ENCODE measurements around the gene BEX3. TPM values are rescaled to one million over a fixed set of nuclear protein-coding genes. Genes with fewer than 3 reads are reported as not detected.
"Not testable (repeated sequence)": the region's sequence is repeated elsewhere in the genome, so short reads cannot be mapped to it uniquely, and the experiment has no call there.

The BEX3 gene
- total and polyA plus RNA-seq, 7 donors, result 6.2 to 24.4 (median 8.8) TPM

- 65 to 85% (median 79%) methylated on average over 2 of the region's 2 CpGs for WGBS, 3 donors
Measured at GRCh38 chrX:103384672-103385071, 8.3 kb downstream of the BEX3 start.

GRCh38 chrX:103385283-103385830 lies 9.0 kb downstream of the BEX3 start:
- intact Hi-C loops (cut with DNase I); H3K27ac ChIP-seq; H3K4me3 ChIP-seq; H3K4me1 ChIP-seq; ATAC-seq; DNase-seq; H3K36me3 ChIP-seq (ENCODE audit: insufficient read depth in 1 of 2, low read depth in 1 of 2); H3K9me3 ChIP-seq: not testable (repeated sequence)
- 83 to 90% (median 90%) methylated on average over 5 of the region's 5 CpGs for WGBS, 3 donors
- H3K27me3 ChIP-seq (ENCODE audit: insufficient read depth in 3 of 3, low read length in 2 of 3), result peaks cover 0 to 11% (median 0%) of the 10 kb centered on the region in 3 donors

More at GRCh38 chrX:103384672-103385071, 8.3 kb downstream of the BEX3 start:
- no peak for ATAC-seq
- H3K9me3 ChIP-seq, result no peaks in the 10 kb centered on the region
- TF ChIP-seq CTCF (IDR thresholded peaks at IDR 0.05), result no peak
- no peaks in the 10 kb centered on the region for H3K4me1 ChIP-seq
- no peak overlapping the region for H3K4me3 ChIP-seq
- H3K27ac ChIP-seq, result no peak overlapping the region
- no peaks in the 10 kb centered on the region for H3K36me3 ChIP-seq (ENCODE audit: insufficient read depth in 1 of 2, low read depth in 1 of 2)
- intact Hi-C loops (cut with DNase I), result no loop called here
- no peak for DNase-seq
- peaks cover 0 to 5% (median 0%) of the 10 kb centered on the region in 3 donors for H3K27me3 ChIP-seq (ENCODE audit: insufficient read depth in 3 of 3, low read length in 2 of 3)

GRCh38 chrX:103386332-103386731 lies 10.0 kb downstream of the BEX3 start:
- intact Hi-C loops (cut with DNase I), result no loop called here
- Histone ChIP-seq H3K36me3 (ENCODE audit: insufficient read depth in 1 of 2, low read depth in 1 of 2) (no peaks in the 10 kb centered on the region), H3K4me1 (no peaks in the 10 kb centered on the region), H3K27me3 (ENCODE audit: insufficient read depth in 3 of 3, low read length in 2 of 3) (peaks cover 0 to 16% (median 0%) of the 10 kb centered on the region in 3 donors), H3K27ac (no peak overlapping the region), H3K9me3 (no peaks in the 10 kb centered on the region), H3K4me3 (no peak overlapping the region)
- no peak for DNase-seq
- TF ChIP-seq CTCF (IDR thresholded peaks at IDR 0.05), result no peak
- 72 to 96% (median 88%) methylated on average over 2 of the region's 2 CpGs for WGBS, 3 donors
- ATAC-seq, result no peak

GRCh38 chrX:103393487-103393886 lies 17.1 kb downstream of the BEX3 start:
- WGBS, 3 donors, result 58 to 82% (median 72%) methylated on average over 3 of the region's 3 CpGs
- no peak for ATAC-seq
- intact Hi-C loops (cut with DNase I), result no loop called here
- Histone ChIP-seq H3K36me3 (ENCODE audit: insufficient read depth in 1 of 2, low read depth in 1 of 2) (no peaks in the 10 kb centered on the region), H3K27me3 (ENCODE audit: insufficient read depth in 3 of 3, low read length in 2 of 3) (peaks cover 0 to 35% (median 0%) of the 10 kb centered on the region in 3 donors), H3K9me3 (no peaks in the 10 kb centered on the region), H3K27ac (no peak overlapping the region), H3K4me1 (no peaks in the 10 kb centered on the region), H3K4me3 (no peak overlapping the region)
- TF ChIP-seq CTCF (IDR thresholded peaks at IDR 0.05), result no peak
- no peak for DNase-seq

- Histone ChIP-seq H3K36me3 (ENCODE audit: insufficient read depth in 1 of 2, low read depth in 1 of 2) (no peaks in the 10 kb centered on the region), H3K9me3 (no peaks in the 10 kb centered on the region), H3K27me3 (ENCODE audit: insufficient read depth in 3 of 3, low read length in 2 of 3) (peaks cover 0 to 27% (median 0%) of the 10 kb centered on the region in 3 donors), H3K4me3 (no peak overlapping the region), H3K4me1 (no peaks in the 10 kb centered on the region), H3K27ac (no peak overlapping the region)
- ATAC-seq, result no peak
- TF ChIP-seq CTCF (IDR thresholded peaks at IDR 0.05), result no peak
- no peak for DNase-seq
- 69 to 72% (median 72%) methylated on average over 5 of the region's 5 CpGs for WGBS, 3 donors
- intact Hi-C loops (cut with DNase I), result no loop called here
Measured at GRCh38 chrX:103396186-103396585, 19.8 kb downstream of the BEX3 start.

All from psoas muscle (tissue), 8 donors.